ENCODE measurements around the gene CYFIP2.

DNA sequence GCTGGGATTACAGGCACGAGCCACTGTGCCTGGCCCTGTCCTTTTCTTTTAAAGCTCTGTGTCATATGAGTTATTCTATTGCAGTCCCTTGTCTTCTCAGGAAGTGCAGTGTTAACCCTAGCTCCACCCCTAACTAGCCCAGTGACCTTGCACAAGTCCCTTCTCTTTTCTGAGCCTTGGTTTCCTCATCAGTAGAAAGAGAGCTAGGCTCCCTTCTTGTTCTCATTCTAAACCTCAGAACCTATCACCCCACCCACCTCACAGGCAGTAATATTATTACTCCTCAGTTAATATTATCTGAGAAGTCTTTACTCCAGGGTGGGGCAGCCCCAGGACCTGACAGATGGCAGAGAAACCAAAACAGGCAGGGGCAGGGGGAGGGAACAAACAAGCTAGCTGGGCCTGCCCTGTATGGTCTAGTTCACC lies 7.2 kb downstream of the CYFIP2 start:
- no peak for TF ChIP-seq SP1 (CRISPR knock-in tag; conservative IDR thresholded peaks at IDR 0.05)
- TF ChIP-seq CREB1 (CRISPR knock-in tag; IDR thresholded peaks at IDR 0.05), result no peak
- TF ChIP-seq, protein P1, sequence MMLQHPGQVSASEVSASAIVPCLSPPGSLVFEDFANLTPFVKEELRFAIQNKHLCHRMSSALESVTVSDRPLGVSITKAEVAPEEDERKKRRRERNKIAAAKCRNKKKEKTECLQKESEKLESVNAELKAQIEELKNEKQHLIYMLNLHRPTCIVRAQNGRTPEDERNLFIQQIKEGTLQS (CRISPR knock-in tag; conservative IDR thresholded peaks at IDR 0.05), result no peak
- TF ChIP-seq FOXK1 (CRISPR knock-in tag; IDR thresholded peaks at IDR 0.05), result no peak
- TF ChIP-seq IRF2 (CRISPR knock-in tag; IDR thresholded peaks at IDR 0.05; ENCODE audit: borderline replicate concordance, low read depth), result no peak
- TF ChIP-seq, protein P2, sequence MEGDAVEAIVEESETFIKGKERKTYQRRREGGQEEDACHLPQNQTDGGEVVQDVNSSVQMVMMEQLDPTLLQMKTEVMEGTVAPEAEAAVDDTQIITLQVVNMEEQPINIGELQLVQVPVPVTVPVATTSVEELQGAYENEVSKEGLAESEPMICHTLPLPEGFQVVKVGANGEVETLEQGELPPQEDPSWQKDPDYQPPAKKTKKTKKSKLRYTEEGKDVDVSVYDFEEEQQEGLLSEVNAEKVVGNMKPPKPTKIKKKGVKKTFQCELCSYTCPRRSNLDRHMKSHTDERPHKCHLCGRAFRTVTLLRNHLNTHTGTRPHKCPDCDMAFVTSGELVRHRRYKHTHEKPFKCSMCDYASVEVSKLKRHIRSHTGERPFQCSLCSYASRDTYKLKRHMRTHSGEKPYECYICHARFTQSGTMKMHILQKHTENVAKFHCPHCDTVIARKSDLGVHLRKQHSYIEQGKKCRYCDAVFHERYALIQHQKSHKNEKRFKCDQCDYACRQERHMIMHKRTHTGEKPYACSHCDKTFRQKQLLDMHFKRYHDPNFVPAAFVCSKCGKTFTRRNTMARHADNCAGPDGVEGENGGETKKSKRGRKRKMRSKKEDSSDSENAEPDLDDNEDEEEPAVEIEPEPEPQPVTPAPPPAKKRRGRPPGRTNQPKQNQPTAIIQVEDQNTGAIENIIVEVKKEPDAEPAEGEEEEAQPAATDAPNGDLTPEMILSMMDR (IDR thresholded peaks at IDR 0.05), result no peak
- TF ChIP-seq, protein P3, sequence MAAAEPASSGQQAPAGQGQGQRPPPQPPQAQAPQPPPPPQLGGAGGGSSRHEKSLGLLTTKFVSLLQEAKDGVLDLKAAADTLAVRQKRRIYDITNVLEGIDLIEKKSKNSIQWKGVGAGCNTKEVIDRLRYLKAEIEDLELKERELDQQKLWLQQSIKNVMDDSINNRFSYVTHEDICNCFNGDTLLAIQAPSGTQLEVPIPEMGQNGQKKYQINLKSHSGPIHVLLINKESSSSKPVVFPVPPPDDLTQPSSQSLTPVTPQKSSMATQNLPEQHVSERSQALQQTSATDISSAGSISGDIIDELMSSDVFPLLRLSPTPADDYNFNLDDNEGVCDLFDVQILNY (CRISPR knock-in tag; IDR thresholded peaks at IDR 0.05), result no peak
- TF ChIP-seq, protein P4, sequence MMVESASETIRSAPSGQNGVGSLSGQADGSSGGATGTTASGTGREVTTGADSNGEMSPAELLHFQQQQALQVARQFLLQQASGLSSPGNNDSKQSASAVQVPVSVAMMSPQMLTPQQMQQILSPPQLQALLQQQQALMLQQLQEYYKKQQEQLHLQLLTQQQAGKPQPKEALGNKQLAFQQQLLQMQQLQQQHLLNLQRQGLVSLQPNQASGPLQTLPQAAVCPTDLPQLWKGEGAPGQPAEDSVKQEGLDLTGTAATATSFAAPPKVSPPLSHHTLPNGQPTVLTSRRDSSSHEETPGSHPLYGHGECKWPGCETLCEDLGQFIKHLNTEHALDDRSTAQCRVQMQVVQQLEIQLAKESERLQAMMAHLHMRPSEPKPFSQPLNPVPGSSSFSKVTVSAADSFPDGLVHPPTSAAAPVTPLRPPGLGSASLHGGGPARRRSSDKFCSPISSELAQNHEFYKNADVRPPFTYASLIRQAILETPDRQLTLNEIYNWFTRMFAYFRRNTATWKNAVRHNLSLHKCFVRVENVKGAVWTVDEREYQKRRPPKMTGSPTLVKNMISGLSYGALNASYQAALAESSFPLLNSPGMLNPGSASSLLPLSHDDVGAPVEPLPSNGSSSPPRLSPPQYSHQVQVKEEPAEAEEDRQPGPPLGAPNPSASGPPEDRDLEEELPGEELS (CRISPR knock-in tag; IDR thresholded peaks at IDR 0.05), result no peak
- no peak for TF ChIP-seq ZNF263 (CRISPR knock-in tag; IDR thresholded peaks at IDR 0.05; ENCODE audit: low read depth)
- TF ChIP-seq, protein P5, sequence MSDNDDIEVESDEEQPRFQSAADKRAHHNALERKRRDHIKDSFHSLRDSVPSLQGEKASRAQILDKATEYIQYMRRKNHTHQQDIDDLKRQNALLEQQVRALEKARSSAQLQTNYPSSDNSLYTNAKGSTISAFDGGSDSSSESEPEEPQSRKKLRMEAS (CRISPR knock-in tag; IDR thresholded peaks at IDR 0.05), result no peak
- TF ChIP-seq CREM (CRISPR knock-in tag; IDR thresholded peaks at IDR 0.05), result no peak
- TF ChIP-seq NR2C2 (CRISPR knock-in tag; IDR thresholded peaks at IDR 0.05), result no peak
- TF ChIP-seq, protein P6, sequence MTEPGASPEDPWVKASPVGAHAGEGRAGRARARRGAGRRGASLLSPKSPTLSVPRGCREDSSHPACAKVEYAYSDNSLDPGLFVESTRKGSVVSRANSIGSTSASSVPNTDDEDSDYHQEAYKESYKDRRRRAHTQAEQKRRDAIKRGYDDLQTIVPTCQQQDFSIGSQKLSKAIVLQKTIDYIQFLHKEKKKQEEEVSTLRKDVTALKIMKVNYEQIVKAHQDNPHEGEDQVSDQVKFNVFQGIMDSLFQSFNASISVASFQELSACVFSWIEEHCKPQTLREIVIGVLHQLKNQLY (CRISPR knock-in tag; IDR thresholded peaks at IDR 0.05), result no peak
- TF ChIP-seq ELF4 (CRISPR knock-in tag; IDR thresholded peaks at IDR 0.05; ENCODE audit: low read depth), result no peak

Data from WTC11 (cell line).